Caco-2 (cell line): ENCODE results near the gene DLL1. TPM values are rescaled to one million over a fixed set of nuclear protein-coding genes. Genes with fewer than 3 reads are reported as not detected.

Source experiments
- BruUV-seq: library from RNA; stranded (reverse); fragments of 400-500 nt; replicated peaks from 2 replicates; lab custom pipeline; 2021; lab: Mats Ljungman, UMichigan
- CTCF ChIA-PET: fragments of 300-600 bp; sonication (Branson Sonifier 250); formaldehyde crosslinking; loops from one replicate; lab custom pipeline; 2022; ENCODE audit warnings: antibody characterized with exemption; lab: Charles Lee
- POLR2A ChIA-PET: fragments of 300-600 bp; sonication (Branson Sonifier 250); formaldehyde crosslinking; loops from one replicate; lab custom pipeline; 2022; ENCODE audit warnings: antibody characterized with exemption; lab: Charles Lee
- DNase-seq, 2 experiments: peaks; one replicate each; pipeline versions ENCODE4 v3.0.0 to v3.0.0-alpha.2; 2020 to 2022
- H3K27me3 ChIP-seq: replicated peaks from 2 replicates; pipeline ENCODE4 v1.6.0; 2011; ENCODE audit warnings: low read length; ENCODE audit not compliant: control insufficient read depth, insufficient read depth
- H3K36me3 ChIP-seq: 2 replicates; pipeline ENCODE4 v1.5.1; 2011; ENCODE audit warnings: low read length; ENCODE audit not compliant: control insufficient read depth, insufficient read depth
- H3K4me1 ChIP-seq: fragments of 250-450 bp; sonication (Bioruptor Pico); 2 replicates; pipeline ENCODE4 v1.5.1; 2020; ENCODE audit warnings: mild to moderate bottlenecking
- H3K4me3 ChIP-seq: 2 replicates; pipeline ENCODE4 v1.5.1; 2011; ENCODE audit warnings: low read depth, mild to moderate bottlenecking, control low read depth, low read length
- H3K9me3 ChIP-seq: fragments of 250-450 bp; sonication (Bioruptor Pico); 2 replicates; pipeline ENCODE4 v1.5.1; 2020; ENCODE audit warnings: mild to moderate bottlenecking, moderate library complexity
- H3K27ac Mint-ChIP-seq: one replicate; pipeline ENCODE4 v1.8.0; 2022; ENCODE audit warnings: mixed read lengths; ENCODE audit not compliant: unreplicated experiment
- H3K27me3 Mint-ChIP-seq: one replicate; pipeline ENCODE4 v1.8.0; 2022; ENCODE audit warnings: mixed read lengths; ENCODE audit not compliant: insufficient read depth, unreplicated experiment
- H3K36me3 Mint-ChIP-seq: one replicate; pipeline ENCODE4 v1.8.0; 2022; ENCODE audit warnings: mild to moderate bottlenecking, mixed read lengths; ENCODE audit not compliant: insufficient read depth, unreplicated experiment
- H3K4me1 Mint-ChIP-seq: one replicate; pipeline ENCODE4 v1.8.0; 2022; ENCODE audit warnings: low read depth, mixed read lengths; ENCODE audit not compliant: unreplicated experiment
- H3K4me3 Mint-ChIP-seq: one replicate; pipeline ENCODE4 v1.8.0; 2022; ENCODE audit warnings: mild to moderate bottlenecking, moderate library complexity, mixed read lengths; ENCODE audit not compliant: unreplicated experiment
- H3K9me3 Mint-ChIP-seq: one replicate; pipeline ENCODE4 v1.8.0; 2022; ENCODE audit warnings: mixed read lengths; ENCODE audit not compliant: unreplicated experiment
- CTCF ChIP-seq, 2 experiments: fragments of 200-600 bp in 1 of 2; IDR thresholded peaks; 1 replicate in 1 of 2; 2 replicates in 1 of 2; pipeline versions ENCODE4 v1.5.1 to v1.8.0; 2011 to 2022; ENCODE audit warnings: antibody characterized with exemption in 1 of 2, control low read depth in 1 of 2, inconsistent platforms in 1 of 2, low read depth in 1 of 2, low read length in 1 of 2, mild to moderate bottlenecking in 1 of 2, moderate library complexity in 1 of 2; ENCODE audit not compliant: insufficient read depth in 1 of 2, severe bottlenecking in 1 of 2, unreplicated experiment in 1 of 2
- intact Hi-C: fragments of 100-400 bp; cut with micrococcal nuclease; formaldehyde crosslinking; loops from one replicate; pipeline ENCODE4 v1.10.0; 2022; ENCODE audit not compliant: unreplicated experiment
- total RNA-seq: library from RNA; stranded (reverse); gene quantifications from 2 replicates; pipeline ENCODE4 v1.2.3, GENCODE V29; 2022

The DLL1 gene
- total RNA-seq, 1 experiment from 2014 or later = 6.6 TPM

DNA sequence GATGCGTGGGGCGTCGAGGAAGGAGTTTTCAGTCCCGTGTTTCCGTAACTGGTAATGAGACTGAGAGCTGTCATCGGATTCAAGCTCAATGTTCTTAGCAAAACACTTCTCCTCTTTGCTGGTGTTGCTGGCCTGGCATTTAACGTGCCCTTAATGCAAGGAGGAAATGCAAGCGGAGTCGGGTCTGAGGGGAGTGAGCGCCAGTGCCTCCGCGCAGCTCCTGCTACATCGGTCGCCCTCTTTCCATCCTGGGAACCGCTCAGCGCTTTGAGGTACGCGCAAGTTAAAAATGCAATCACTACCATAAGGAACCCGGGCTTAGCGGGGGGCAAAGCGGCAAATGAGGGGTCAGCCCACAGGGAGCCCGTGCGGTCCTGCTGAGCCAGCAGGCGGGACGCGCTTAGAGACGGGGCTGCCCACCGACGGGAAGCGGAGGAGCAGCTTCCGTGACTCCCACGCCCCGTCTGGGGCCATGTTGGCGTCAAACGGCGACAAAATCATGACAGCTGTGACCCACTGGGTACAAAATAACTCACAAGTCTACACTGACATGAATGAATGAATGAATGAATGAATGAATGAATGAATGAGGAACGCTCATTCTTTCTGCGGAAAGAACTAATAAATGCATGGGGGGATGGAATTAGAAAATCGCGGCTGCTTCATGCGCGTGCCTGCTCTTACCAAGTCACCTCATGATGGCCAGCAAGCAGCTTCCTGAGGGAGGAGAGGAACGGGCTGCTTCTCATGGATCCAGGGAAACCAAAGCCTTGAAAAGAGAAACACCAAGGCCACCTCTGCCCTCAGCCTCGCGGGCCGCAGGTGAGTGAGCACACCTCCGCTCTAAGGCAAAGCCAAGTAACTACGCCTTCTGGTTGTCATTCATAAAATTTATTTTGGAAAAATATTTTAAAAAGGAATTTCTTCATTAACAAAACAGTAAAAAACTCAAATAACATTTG lies 9.3 kb downstream of the DLL1 start:
- Mint-ChIP-seq H3K36me3 (peaks cover 6% of the 10 kb centered on the region), H3K27ac (no peak overlapping the region), H3K27me3 (no peaks in the 10 kb centered on the region), H3K4me3 (peak overlapping the region; percentile 76), H3K4me1 (peaks cover 5% of the 10 kb centered on the region), H3K9me3 (no peaks in the 10 kb centered on the region)
- no peak for DNase-seq
- Histone ChIP-seq H3K4me3 (no peak overlapping the region), H3K36me3 (no peaks in the 10 kb centered on the region; the same call in 1 of the 2 replicates), H3K4me1 (0 out of 2 replicates have a peak, but pooled peaks cover 4% of the 10 kb centered on the region), H3K9me3 (no peaks in the 10 kb centered on the region), H3K27me3 (no peaks in the 10 kb centered on the region)
- no peak for TF ChIP-seq CTCF (IDR thresholded peaks at IDR 0.05; ENCODE audit: insufficient read depth in 1 of 2, low read depth in 1 of 2, low read length in 1 of 2, severe bottlenecking in 1 of 2, unreplicated experiment in 1 of 2)
- intact Hi-C loops = loop anchor here (5.0 kb wide), 1 partner anchor 559 kb away; the partner anchor contains the start of gene PHF10
- BruUV-seq = no TSS peak
- ChIA-PET CTCF (interaction anchor here (1.1 kb wide), 1 partner anchor 10 kb away, joined by 3 read pairs; no protein-coding TSS in a partner anchor), POLR2A (no interaction called here)

DNA sequence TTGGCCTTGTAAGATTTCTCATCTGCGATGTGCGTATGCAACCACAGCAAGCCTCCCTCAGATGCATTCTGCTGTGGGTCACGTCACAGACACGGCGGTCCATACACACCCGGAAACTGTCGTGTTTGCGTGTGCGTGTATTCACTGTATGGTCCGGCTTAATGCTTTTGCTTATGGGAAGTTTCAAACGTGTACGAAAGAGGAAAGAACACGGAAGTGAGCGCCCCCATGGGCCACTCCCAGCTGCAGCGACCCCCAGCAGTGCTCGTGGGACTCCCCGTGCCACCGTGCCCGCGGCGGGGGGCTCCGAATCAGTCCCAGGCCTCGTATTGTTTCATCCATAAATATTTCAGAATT lies 10.2 kb downstream of the DLL1 start:
- Mint-ChIP-seq H3K27ac (peak overlapping the region; percentile 67), H3K4me1 (peaks cover 5% of the 10 kb centered on the region), H3K36me3 (peaks cover 6% of the 10 kb centered on the region), H3K9me3 (no peaks in the 10 kb centered on the region), H3K27me3 (no peaks in the 10 kb centered on the region), H3K4me3 (peak overlapping the region; percentile 76)
- ChIA-PET CTCF (interaction anchor here (1.0 to 1.1 kb wide), 2 partner anchors 10 to 11 kb away, joined by 3 read pairs; no protein-coding TSS in a partner anchor), POLR2A (no interaction called here)
- TF ChIP-seq CTCF (IDR thresholded peaks at IDR 0.05; ENCODE audit: insufficient read depth in 1 of 2, low read depth in 1 of 2, low read length in 1 of 2, severe bottlenecking in 1 of 2, unreplicated experiment in 1 of 2) = peak in 1 of 2 experiments; percentile 11
- no TSS peak for BruUV-seq
- intact Hi-C loops = loop anchor here (1.0 to 5.0 kb wide), 3 partner anchors 9 to 558 kb away; partner anchors contain the start of gene PHF10
- Histone ChIP-seq H3K27me3 (no peaks in the 10 kb centered on the region), H3K36me3 (no peaks in the 10 kb centered on the region; the same call in 1 of the 2 replicates), H3K4me1 (0 out of 2 replicates have a peak, but pooled peaks cover 4% of the 10 kb centered on the region), H3K4me3 (peak overlapping the region; percentile 32), H3K9me3 (no peaks in the 10 kb centered on the region)
- DNase-seq = no peak

DNA sequence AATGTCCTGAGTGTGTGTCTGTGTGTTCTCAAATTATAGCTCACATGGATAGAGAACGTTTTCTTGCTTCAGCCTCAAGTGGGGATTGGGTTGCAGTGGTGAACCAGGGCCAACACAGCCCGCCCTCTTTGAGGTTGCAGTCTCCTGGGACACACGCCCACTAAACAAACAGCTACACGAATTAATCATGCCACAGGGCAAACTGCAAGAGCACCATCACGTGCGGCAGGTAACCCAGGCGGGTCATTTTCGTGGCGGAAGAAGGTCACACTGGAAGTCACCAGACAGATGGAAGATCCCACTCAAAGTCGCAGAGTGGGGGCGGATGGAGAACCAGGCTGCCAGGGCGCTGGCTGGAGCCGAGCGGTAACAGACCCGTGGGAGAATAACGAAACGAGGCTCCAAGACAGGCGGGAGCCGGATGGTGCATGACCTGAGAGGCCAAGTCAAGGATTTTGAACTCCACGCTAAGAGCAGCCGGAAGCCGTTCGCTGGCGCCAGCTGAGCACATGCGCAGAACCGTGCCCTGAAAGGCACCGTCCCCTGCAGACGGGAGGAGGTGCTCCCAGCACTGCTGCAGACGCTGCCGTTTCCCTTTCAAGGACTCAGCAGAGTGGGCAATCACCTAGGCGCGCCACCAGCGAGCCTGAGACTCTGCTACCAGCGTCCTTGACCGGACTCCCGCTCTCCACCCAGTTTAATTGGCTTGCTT lies 10.7 kb downstream of the DLL1 start:
- H3K27me3 Mint-ChIP-seq = no peaks in the 10 kb centered on the region
- H3K4me3 ChIP-seq = peak overlapping the region; percentile 32

More for the DNA sequence above, 10.7 kb downstream of the DLL1 start:
- Mint-ChIP-seq H3K4me3 (peak overlapping the region; percentile 76), H3K27ac (peak overlapping the region; percentile 67), H3K4me1 (peaks cover 5% of the 10 kb centered on the region), H3K9me3 (no peaks in the 10 kb centered on the region), H3K36me3 (peaks cover 6% of the 10 kb centered on the region)
- no peaks in the 10 kb centered on the region for H3K36me3 ChIP-seq
- TSS peak; percentile 24 for BruUV-seq
- no peak for TF ChIP-seq CTCF (IDR thresholded peaks at IDR 0.05; ENCODE audit: insufficient read depth in 1 of 2, low read depth in 1 of 2, low read length in 1 of 2, severe bottlenecking in 1 of 2, unreplicated experiment in 1 of 2)
- H3K27me3 ChIP-seq = no peaks in the 10 kb centered on the region
- DNase-seq = peak; percentile 79 to 82
- CTCF ChIA-PET = interaction anchor here (1.0 to 1.1 kb wide), 2 partner anchors 10 to 12 kb away, joined by 3 read pairs; no protein-coding TSS in a partner anchor
- H3K9me3 ChIP-seq = no peaks in the 10 kb centered on the region
- H3K4me1 ChIP-seq = 0 out of 2 replicates have a peak, but pooled peaks cover 4% of the 10 kb centered on the region
- intact Hi-C loops = loop anchor here (1.0 to 5.0 kb wide), 3 partner anchors 9 to 558 kb away; partner anchors contain the start of gene PHF10
- POLR2A ChIA-PET = no interaction called here
